Peyer's patch (tissue), 4 donors: ENCODE results near the gene MORF4L1.

Source experiments
- CTCF ChIP-seq, 6 experiments: fragments of 450-650 bp in 4 of 6; fragments of 200-600 bp in 2 of 6; sonication (generic) in 1 of 6; IDR thresholded peaks; one replicate each; pipeline ENCODE4 v1.5.1; 2017 to 2019; ENCODE audit warnings: antibody characterized with exemption in 6 of 6, mild to moderate bottlenecking in 3 of 6, moderate library complexity in 1 of 6
- POLR2A ChIP-seq, 2 donors: fragments of 450-650 bp; IDR thresholded peaks; one replicate each; pipeline ENCODE4 v1.5.1; 2017; ENCODE audit warnings: antibody characterized with exemption in 2 of 2, mild to moderate bottlenecking in 2 of 2, moderate library complexity in 2 of 2

- TF ChIP-seq CTCF (IDR thresholded peaks at IDR 0.05): no peak
- TF ChIP-seq POLR2A (IDR thresholded peaks at IDR 0.05): no peak
Measured at GRCh38 chr15:78937132-78937739, 64.5 kb downstream of the MORF4L1 start.
